Measurements from ENCODE around the gene TOE1. TPM values are rescaled to one million over a fixed set of nuclear protein-coding genes. Genes with fewer than 3 reads are reported as not detected.

Gene TOE1
- polyA plus RNA-seq, 4 donors = 12.9 to 16.0 (median 14.6) TPM

DNA sequence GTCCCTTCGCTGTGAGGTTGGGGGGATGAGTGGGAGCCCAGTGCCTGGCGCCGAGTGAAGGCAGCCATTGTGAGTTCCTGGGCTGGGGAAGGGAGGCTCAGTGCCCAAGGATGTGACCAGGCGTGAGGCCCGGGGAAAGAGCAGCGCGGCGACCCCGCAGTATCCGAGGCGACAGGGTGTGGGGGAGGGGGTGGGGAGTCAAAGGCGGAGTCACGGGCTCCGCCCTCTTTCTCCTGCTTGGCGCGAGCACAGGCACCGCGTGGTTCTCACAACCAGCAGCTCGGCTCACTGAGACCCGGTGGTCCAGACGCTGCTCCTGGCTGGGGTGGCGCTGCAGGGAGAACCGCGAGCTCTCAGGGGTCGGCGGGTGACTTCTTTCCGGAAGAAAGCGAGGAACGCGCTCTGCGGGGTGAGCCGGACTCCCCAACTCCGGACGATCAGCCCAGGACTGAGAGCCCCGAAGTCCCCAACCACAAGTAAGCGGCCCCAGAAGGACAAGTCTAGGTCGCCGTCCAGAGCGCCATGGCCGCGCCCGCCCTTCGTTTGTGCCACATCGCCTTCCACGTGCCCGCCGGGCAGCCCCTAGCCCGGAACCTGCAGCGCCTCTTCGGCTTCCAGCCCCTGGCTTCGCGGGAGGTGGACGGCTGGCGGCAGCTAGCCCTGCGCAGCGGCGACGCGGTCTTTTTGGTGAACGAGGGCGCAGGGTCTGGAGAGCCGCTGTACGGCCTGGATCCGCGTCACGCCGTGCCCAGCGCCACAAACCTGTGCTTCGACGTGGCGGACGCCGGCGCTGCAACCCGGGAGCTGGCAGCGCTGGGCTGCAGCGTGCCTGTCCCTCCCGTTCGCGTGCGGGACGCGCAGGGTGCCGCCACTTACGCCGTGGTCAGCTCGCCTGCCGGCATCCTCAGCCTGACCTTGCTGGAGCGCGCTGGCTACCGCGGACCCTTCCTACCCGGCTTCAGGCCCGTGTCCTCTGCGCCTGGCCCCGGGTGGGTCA is 13.0 kb upstream of the TOE1 start, which contains the start of gene HPDL:
HPDL (plus strand) TSS at position 269 of the 997 bp plus-strand sequence; CDS start at position 523, 254 bp downstream.
- peak; percentile 69 to 76 (median 74) for DNase-seq (ENCODE audit: low read depth in 4 of 4, low spot score in 3 of 4)

DNA sequence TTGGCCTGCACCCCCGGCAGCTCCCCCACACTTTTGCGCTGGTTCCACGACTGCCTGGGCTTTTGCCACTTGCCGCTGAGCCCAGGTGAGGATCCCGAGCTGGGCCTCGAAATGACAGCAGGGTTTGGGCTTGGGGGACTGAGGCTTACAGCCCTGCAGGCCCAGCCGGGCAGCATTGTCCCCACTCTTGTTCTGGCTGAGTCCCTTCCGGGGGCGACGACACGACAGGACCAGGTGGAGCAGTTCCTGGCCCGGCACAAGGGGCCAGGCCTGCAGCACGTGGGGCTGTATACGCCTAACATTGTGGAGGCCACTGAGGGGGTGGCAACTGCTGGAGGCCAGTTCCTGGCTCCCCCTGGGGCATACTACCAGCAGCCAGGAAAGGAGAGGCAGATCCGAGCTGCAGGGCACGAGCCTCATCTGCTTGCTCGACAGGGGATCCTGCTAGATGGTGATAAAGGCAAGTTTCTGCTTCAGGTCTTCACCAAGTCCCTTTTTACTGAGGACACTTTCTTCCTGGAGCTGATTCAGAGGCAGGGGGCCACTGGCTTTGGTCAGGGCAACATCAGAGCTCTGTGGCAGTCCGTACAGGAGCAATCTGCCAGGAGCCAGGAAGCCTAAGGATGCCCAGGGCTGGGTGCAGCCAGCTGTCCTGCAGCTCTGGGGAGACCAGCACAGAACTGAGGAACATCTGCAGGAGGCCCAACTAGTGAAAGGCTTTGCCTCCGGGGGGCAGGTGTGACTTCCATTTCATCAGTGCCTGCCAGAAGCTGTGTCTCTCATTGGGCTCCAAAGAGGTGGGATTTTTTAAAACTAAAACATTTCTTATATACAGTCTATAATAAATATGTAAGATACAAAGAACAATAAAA is 12.1 kb upstream of the TOE1 start:
- no peak for DNase-seq (ENCODE audit: low read depth in 4 of 4, low spot score in 3 of 4)

DNA sequence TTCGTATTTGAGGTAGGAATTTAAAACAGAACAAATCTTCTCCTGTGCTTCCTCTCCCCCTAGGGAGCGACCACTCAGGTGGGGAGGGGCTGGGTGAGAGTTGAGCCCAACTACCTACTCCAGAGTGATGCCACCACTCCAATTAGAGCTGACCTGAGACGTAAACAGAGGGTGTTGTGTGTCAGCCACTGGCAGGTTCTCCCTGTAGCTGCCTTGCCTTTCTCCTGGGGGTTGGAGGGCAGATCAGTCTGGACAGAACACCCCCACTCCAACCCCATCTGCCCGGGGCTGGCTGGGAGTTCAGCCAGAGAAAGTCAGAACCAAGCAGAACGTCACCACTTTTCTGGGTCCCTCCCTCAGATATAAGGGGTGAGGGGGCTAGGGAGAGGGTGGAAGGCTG is 11.3 kb upstream of the TOE1 start:
- DNase-seq (ENCODE audit: low read depth in 4 of 4, low spot score in 3 of 4) = no peak

DNA sequence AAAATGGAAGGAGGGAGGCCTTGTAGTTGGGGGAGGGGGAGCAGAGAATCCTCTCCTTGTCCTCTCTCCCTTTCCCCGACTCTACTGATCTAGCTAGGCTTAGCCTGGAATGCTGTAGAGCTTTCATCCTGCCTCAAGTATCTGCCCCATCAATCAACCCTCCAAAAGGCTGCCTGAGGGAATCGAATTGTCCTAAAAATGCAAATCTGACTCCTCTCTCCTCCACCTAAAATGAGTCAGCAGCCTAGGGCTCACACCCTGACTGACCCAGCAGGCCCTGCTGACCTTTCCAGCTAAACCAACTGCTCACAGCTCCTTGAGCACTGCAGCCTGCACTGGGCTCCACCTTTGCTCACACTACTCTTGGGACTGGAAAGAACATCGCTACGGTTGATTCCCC is 10.5 kb upstream of the TOE1 start:
- no peak for DNase-seq (ENCODE audit: low read depth in 4 of 4, low spot score in 3 of 4)

DNA sequence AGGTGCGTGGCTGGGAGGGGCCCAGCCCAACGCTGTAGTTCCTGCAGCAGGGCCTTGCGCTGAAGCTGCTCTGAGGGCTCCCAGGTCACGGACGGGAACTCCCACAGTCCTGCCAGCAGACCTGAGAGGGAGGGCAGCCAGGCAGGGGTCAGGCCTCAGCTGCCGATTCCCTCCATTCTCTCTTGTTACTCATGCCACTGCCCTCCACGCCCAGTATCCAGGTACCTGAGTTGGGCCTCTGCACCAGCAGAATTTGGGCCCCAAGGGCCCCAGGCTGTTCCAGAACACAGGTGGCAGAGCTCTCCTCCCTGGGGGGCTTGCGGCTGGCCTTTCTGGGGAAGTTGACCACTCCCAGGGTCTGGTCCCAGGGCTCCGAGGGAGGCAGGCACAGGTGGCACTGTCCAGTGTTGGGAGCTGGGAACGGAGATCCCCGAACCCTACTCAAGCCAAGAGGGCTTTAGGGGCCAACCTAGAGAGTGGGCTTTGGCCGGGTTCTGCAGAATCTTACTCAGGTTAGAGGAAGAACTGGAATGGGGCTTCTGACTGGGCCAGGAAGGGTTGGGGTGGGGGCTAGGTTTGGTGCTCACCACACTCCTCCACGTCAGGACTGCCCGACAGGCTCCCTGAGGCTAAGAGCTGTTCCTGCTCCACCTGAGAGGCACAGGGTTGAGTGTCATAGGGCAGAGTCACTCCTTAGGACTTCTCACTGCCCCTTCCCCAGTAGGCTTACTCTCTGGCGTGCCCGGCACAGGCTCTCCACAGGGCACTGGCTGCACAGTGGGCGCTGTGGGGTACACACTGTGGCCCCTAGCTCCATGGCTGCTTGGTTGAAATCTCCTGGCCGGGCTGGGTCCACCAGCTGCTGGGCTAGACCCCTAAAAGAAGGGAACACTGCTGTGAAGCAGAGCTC is 8.3 kb upstream of the TOE1 start:
- no peak for DNase-seq (ENCODE audit: low read depth in 4 of 4, low spot score in 3 of 4)

DNA sequence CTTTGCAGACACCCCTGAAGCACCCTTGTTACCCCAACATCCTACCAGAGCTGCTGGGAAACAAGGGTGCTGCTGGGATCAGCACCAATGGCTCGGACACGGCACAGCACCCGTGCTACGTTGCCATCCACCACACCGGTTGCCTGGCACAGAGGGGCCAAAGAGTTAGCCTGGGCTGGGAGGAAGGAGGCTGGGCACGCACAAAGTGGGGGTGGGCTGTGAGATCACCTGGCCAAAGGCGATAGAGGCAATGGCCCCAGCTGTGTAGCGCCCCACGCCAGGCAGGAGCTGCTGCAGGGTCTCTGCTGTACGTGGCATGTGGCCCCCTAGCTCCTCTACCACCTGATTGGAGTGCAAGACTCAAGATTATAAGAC is 7.6 kb upstream of the TOE1 start:
- DNase-seq (ENCODE audit: low read depth in 4 of 4, low spot score in 3 of 4) = no peak

DNA sequence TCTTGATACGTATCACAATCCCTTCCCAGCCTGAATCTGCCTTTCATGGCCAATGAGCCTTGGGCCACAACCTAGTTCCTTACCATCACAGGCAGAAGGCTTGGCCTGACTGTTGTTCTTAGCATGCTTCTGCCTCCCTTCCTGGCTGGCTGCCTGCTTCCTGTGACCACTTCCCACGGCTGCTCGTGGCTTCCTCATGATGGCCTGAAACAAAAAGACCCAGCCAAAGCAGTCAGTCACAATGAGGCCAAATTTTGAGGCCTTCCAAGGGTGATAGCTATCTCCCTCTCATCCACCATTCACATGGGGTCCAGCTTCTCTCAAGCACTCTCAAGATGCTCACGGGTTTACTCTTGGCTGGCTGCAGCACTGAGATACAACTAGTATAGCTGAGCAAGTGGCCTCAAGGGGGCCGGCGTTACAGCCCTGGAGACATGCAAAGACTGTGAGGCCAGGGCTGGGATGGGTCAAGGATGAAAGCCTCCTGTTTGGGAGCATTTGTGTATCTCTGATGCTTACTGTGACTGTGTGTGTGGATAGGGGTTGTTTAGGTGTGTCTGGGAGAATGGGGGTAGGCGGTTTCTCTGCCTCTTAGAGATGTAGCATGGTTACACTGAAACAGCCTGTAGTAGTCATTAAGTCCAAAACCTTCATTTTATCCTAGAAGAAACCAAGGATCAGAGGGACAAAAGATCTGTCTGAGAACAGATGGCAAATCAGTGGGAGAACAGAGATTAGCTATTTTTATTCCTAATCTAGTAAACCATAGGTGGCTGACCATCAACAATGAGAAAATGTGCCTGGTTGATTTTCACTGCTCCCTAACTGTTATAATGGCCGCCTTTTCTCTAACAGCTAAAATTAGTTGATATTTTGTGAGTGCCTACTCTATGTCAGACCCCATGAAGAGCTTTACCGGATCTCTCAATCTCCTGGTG is 5.4 kb upstream of the TOE1 start:
- DNase-seq (ENCODE audit: low read depth in 4 of 4, low spot score in 3 of 4) = no peak

DNA sequence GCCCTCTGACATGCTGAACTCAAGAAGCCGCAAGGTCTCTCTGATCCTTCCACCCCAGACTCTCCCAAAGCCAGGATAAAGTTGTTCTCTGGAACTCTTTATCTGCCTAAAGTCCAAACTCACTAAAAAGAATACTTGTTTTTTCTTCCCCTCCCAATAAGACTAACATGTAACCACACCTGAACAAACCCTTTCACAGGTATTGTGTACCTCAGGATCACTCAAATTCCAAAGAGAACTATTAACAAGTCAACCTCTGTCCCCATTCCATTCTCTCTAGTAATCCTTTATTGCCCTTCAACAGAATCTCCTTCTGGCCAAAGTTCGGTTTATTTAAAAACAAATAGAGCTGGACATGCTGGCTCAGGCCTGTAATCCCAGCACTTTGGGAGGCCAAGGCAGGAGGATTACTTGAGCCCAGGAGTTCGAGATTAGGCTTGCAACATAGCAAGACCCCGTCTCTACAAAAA is 4.1 kb upstream of the TOE1 start:
- no peak for DNase-seq (ENCODE audit: low read depth in 4 of 4, low spot score in 3 of 4)

DNA sequence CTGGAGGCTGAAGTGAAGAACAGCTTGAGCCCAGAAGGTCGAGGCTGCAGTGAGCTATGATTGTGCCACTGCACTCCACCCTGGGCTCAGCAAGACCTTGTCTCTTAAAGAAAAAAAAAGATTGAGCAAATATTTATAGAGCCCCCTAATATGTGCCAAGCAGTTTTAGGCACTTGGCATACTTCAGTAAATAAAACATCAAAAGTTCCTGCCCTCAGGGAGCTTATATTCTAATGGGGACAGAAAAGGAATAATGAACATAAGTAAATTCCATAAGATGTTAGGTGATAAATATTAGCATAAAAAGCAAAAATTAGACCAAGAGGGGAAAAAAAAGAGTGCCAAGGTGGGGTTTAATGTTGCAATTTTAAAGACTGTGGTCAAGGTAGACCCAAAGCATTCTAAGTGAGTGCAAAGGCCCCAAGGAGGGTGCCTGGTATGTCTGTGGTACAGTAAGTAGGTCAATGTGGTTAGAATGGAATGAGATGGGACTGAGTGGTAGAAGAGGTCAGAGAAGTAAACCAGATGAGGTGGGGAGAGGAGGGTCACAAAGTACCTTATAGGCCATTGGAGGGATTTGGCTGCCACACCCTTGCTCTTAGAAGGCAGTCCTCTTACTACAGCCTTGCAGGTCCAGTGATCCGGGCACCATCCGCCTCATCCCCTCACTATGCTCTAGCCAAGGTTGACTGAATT is 2.2 kb upstream of the TOE1 start:
- DNase-seq (ENCODE audit: low read depth in 4 of 4, low spot score in 3 of 4) = no peak

DNA sequence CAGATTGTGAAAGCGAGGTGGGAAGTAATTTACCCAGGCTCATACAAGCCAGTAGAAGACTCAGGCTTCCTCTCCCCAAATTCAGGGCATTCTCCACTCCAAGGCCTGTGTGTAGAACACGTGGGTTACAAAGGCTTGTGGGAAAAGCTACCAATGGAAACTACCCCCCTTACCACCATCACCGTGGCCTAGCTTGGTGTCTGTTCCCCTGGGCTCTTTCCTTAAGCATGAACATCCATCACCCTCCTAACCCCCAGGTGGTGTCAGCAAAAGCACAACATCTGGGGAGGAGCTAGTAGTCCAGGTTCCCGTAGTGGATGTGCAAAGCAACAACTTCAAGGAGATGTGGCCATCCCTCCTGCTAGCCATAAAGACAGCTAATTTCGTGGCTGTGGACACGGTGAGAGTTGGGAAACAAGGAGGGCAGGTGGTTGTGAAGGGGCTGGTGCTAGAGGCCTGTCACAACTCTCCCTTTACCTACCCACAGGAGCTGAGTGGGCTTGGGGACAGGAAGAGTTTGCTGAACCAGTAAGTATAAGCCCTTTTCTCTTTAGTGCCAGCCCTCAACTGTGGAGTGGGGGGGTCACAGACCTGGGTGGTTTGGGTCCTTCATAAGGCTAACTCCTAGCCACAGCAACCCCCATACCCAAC is 971 bp downstream of the TOE1 start:
- no peak for DNase-seq (ENCODE audit: low read depth in 4 of 4, low spot score in 3 of 4)

DNA sequence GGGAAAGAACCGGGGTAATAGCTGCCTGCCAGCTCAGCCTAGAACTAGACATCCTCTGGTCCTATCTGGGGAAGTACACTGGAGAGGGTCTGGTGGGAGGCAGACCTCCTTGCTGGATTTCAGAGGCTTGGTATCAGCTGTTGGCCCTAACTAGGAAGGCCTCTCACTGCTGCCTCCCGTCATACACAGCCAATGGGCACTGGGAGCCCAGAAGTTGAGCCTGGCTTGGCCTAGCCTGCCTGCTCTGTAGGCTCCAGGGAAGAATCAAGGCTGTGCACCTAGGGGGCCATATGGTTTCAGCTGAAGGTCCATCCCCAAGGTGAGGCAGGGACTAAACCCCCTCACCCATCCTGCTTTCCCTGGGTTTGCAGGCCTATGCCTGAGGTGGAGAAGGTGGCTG is 4.5 kb downstream of the TOE1 start:
- no peak for DNase-seq (ENCODE audit: low read depth in 4 of 4, low spot score in 3 of 4)

DNA sequence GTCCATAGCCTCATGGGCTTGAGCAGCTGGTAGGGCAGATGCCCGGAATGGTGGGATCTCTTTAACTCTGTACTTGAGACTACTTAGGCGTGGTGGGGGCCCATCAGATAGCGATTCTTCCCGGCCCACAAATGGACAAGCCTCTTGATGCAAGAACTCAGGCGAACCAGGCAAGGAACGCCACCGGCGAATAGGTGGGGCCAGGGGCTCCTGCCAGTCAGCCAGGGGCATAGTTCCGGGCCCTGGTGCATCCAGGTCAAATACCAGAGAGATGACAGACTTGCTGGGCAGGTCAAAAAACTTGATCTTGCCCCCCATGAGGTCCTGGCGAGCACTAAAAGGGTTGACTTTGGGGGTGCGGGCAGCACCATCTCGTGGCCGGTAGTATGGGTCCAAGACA is 5.0 kb downstream of the TOE1 start:
- DNase-seq (ENCODE audit: low read depth in 4 of 4, low spot score in 3 of 4) = no peak

DNA sequence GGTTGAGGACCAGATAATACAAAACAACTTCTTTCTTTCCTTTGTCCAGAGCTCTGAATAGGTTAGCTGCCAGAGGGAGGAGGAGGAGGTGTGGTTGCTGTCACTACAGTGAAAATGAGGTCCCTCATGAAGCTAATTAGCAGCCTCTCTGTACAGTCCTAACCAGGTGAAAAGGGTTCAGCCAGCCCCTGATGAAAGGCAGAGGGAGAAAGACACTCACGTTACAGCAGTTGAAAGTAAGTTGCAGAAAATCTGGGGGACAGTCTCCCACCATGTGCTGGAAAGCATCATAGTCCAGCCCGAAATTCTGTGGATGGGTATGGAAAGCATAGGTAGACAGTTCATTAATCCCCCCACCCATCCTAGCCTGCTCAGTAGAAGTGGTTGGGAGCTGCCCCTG is 6.5 kb downstream of the TOE1 start:
- DNase-seq (ENCODE audit: low read depth in 4 of 4, low spot score in 3 of 4) = no peak

DNA sequence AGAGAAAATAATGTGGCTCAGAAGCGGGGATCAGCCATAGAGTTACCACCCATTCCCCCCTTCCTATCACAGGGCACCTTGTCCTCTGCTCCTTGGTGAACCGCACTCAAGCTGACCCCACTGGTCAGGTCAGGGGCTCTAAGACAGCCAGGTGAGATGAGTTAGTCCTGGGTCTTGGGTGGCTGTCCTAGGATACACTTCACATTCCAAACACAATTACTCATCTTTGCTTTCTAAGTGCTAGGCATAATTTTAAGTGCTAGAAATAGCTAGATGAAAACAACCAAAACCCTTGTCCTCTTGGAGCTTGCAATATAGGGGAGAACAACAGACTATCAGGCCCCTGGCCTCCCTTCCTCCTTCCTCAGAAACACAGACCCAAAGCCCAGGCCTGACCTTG is 8.1 kb downstream of the TOE1 start:
- DNase-seq (ENCODE audit: low read depth in 4 of 4, low spot score in 3 of 4) = no peak

DNA sequence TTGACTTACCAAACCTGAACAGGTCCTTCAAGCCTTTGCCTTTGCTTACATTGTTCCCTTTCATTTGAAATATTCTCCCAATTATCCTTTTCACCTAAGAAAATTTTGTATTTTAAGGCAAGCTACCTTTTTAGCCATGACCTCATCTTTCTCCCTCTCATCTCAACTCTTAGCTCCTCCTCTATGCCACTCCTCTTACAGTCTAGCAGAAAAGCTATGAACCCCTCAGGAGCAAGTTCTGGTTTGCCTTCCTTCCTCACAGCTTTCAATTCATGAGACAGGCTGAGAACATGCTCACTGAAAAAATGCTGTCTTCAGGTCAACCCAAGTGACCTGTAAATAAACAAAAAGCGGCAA is 8.6 kb downstream of the TOE1 start:
- no peak for DNase-seq (ENCODE audit: low read depth in 4 of 4, low spot score in 3 of 4)

DNA sequence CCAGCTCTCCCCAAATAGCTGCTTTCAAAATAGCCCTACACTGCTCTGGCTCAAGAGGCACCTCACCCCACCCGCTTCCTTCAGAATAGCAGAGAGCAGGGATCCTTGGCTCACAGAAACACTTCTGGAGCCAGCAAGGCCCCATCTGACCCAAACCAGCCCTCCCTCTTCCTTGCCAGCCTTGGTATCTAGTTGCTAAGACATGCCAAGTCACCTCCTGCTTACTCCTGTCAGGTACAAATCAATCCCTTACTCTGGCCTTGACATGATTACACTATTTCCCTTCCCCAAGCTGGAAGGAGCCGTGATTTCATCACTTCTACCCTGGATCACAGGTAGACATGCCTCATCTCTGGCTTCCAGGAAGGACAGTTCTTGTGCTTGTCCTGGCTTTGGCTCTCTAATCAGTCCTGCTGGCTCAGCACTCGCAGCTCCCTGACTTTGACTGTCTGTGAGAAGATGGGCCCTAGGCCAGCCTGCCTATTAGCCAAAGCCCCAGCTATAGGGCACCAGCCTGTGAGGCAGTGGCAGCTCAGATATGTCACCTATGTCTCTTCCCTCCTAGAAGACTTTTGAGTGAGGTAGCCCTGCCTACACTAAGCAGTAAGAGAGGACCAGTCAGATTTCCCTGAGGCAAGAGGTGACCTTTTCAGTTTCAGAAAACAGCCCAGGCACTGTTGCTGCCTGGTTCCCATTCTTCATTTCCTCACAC is 9.2 kb downstream of the TOE1 start:
- no peak for DNase-seq (ENCODE audit: low read depth in 4 of 4, low spot score in 3 of 4)

DNA sequence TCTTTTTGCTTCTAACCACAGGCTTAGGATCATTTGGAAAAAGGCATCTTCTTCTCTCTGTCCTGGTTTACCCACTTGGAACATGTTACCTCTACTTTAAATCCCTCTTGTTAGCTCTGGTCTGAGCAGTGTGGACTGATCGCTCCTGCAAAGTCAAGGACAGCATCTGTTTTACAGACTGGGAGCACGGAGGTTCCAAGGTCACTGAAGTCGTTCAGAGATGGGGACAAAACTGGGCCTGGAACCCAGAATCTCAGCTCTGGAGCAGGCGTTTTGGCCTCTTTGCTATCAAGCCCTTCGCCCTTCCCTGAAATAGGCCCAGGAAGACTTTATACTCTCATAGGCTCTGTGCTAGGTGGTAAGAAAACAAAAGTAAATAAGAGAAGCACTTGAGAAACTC is 11.5 kb downstream of the TOE1 start:
- no peak for DNase-seq (ENCODE audit: low read depth in 4 of 4, low spot score in 3 of 4)

DNA sequence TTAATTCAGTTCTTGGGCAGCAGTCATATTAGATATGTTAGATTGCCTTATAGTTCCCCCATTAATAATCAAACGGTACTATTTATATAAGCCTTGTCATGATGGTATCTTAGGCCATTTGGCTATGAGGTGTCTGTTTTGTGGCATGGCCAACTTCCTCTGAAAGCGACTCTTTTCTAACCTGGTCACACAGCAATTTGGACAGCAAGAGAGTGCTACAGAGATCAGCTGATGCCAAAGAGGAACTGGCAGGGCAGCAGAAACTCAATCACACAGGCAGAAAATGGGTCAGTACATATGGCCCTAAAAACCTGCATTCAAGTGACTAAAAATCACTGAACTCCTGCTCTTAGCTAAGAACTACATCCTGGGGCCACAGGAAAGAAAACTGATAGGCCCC is 13.7 kb downstream of the TOE1 start:
- DNase-seq (ENCODE audit: low read depth in 4 of 4, low spot score in 3 of 4) = no peak

Measured in right renal pelvis (tissue), 4 donors.